Left cardiac atrium (tissue), 4 donors: ENCODE measurements around the gene TBCCD1. TPM values are rescaled to one million over a fixed set of nuclear protein-coding genes. Genes with fewer than 3 reads are reported as not detected.
"Not testable (repeated sequence)": the region's sequence is repeated elsewhere in the genome, so short reads cannot be mapped to it uniquely, and the experiment has no call there.

Experiments used
- ATAC-seq, 2 donors: fragments of 200-7000 bp; cut with Tn5 transposase; one replicate each; pipeline ENCODE4 v1.9.1; 2020; ENCODE audit warnings: mild to moderate bottlenecking in 2 of 2, moderate library complexity in 2 of 2
- DNase-seq: peaks from one replicate; pipeline ENCODE4 v3.0.0-alpha.2; 2020
- intact Hi-C, 2 donors: fragments of 100-400 bp; cut with DNase I; formaldehyde crosslinking; loops; one replicate each; pipeline versions ENCODE4 v1.14.1 to v1.15.1; 2022 to 2023
- total RNA-seq, 2 donors: library from RNA; stranded (reverse); fragmentation: NEBNext Ultra II Directional; extraction: Animal tissue kit (Norgen Biotek cat#: 25700); gene quantifications; one replicate each; pipeline ENCODE4 v1.2.1, GENCODE V29; 2021
- donor health status: DM: no; HTN: yes; CAD: no.
- donor health status: DM: no; HTN: yes; CAD: no; lungs with severe emphysema.
- donor health status: DM: yes; HTN: yes; CAD: no.
- donor health status: Dilated cardiomyopathy.

The TBCCD1 gene
- total RNA-seq, 2 donors from 2014 or later: 6.8 to 7.8 TPM

DNA sequence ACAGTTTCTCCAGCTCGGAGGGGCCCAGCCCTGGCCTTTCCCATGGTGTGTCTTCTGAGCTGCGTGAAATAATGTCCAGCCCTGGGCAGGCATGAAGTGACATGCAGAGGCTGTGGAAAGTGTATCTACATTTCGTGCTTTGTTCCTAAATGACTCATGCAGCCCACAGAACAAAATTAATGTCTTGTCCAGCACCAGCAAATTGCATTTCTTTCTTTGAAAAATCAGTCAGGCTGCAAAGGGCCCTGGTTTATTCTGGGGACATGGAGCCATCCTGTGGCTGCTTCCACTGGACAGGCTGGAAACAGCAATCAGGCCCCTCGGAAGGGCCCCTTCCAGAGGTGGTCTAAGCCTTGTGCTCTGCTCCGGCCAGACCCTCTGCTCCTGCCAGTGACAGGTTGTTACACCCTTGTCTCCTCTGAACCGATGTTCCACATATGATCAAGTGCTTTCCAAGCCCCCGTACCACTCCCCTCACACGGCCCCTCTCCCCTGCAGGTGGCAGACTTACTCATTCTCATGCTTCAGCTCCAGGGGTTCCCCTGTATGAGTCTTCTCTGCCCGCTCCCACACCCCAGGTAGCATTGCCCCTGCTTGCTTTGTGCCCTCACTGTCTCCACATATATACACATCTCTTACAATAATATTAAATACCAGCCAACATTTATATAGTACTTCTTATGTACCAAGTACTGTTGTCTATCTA lies 56.6 kb downstream of the TBCCD1 start:
- intact Hi-C loops: no loop called here
- ATAC-seq: no peak

DNA sequence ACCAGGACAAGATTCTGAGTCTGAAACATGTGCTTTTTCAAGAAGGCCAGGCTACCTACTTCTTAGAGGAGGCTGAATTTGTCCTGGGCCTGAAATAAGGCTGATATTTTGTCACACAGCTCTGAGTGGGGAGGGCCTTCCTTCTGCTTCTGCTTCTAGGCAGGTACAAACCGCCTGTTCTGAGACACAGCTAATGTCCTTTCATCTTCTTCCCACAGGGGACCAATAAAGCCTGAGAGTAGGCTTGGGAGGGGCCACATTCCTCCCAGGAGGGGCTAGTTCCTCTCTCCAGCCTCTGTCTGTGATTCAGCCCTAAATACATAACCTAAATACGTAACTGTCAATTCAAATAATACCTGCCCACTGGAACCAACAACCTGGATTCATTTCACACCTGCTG lies 57.7 kb downstream of the TBCCD1 start:
- intact Hi-C loops: no loop called here
- no peak for DNase-seq
- ATAC-seq: no peak

More for the DNA sequence above, 56.6 kb downstream of the TBCCD1 start:
- DNase-seq: no peak

DNA sequence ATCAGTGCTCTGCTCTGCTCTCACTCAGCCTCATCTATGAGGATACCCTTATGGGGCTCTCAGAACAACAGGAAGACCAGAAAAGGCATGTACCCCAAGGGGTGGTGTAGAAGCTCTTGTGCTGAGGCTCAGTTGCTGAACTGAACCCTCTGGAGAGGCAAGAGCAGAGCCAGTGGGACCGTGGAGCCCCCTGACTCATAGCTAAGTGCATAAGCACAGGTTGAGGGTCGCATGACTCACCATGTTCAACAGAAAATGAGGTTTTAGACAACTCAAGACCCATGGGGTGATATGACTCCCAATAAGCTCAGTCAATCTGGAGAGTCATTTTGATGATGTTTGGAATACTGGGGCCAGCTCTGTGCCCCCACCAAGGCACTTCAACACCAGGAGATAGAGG lies 60.3 kb downstream of the TBCCD1 start:
- intact Hi-C loops: no loop called here
- ATAC-seq (no peak), DNase-seq (no peak)

DNA sequence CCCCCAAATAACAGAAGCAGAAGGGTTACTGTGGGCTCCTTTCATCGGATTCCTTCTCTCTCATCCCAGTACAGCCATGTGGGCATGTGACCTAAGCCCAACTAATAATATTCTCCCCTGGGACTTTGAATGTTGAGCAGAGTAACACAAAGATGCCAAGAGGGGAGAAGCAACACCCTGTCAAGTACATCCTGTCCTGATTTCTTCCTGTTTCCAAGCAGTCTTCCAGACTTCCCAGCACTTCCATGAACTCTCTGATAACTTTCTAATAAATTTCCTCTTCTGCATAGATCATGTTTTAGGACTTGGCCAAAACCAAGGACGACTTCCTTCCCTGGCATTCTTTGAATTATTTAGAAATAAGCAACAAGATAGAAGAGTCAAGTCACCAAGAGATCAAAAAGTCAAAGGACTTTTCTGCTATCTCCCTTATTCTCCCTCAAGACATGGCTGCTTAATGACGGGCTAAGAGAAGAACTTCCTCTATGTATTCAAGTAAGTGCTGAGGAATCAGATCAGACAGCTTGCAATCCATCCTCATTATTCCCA lies 60.9 kb downstream of the TBCCD1 start:
- intact Hi-C loops: no loop called here
- ATAC-seq: no peak
- DNase-seq: no peak

DNA sequence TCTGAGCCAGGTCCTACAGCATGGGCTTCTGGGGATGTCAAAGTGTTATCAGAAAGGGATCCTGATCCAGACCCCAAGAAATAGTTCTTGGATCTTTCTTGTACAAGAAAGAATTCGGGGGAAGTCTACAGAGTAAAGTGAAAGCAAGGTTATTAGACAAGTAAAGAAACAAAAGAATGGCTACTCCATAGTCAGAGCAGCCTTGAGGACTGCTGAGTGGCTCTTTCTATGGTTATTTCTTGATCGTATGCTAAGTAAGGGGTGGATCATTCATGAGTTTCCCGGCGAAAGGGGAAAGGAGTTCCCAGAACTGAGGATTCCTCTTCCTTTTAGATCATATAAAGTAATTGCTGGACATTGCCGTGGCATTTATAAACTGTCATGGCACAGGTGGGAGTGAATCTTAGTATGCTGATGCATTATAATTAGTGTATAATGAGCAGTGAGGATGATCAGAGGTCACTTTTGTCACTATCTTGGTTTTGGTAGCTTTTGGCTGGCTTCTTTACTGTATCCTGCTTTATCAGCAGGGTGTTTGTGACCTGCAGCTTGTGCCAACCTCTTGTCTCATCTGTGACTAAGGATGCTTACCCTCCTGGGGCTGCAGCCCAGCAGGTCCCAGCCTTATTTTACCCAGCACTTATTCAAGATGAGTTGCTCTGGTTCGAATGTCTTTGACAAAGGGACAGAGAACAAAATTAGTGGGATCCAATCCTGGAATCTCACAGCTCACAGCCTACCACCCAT lies 64.0 kb downstream of the TBCCD1 start:
- ATAC-seq (peak in 1 of 2 donors; percentile 77), DNase-seq (no peak)
- intact Hi-C loops: no loop called here

DNA sequence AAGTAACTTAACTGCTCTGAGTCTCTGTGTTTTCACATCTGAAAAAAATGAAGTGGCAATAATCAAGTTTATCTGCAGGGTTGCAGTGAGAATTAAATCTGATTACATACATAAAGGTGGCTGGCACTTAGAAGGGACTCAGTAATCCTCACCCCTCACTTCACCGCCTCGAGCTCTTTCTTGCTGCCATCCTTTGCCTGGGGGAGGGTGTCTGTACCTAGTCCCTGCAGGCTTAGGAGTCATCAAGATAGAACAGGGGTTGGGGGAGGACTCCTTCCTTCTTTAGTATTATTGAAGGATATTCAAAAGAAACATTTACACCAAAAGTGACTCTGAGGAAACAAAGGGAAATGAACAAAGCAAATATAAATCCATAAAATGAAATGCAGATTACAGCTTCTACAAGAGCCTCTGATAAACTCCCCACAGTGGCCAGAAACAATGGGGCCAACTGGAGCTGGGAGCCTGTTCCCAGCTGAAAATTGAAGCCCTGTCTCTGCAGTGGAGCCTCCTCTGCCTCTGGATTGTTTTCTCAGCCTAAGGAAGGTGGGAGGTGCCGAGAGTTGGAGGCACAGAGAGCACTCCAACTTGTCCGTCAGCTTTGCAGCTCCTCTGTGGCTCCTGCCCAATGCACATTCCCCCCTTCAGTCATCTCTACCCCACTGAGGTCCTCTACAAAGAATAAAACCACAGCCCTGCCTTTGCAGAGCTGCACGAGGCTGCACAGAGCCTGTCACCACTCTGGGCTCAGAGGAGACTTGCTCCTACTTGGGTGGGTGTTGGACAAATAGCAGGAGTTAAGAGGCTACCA lies 64.8 kb downstream of the TBCCD1 start:
- peak; percentile 41 to 62 for ATAC-seq
- no peak for DNase-seq
- intact Hi-C loops: no loop called here

DNA sequence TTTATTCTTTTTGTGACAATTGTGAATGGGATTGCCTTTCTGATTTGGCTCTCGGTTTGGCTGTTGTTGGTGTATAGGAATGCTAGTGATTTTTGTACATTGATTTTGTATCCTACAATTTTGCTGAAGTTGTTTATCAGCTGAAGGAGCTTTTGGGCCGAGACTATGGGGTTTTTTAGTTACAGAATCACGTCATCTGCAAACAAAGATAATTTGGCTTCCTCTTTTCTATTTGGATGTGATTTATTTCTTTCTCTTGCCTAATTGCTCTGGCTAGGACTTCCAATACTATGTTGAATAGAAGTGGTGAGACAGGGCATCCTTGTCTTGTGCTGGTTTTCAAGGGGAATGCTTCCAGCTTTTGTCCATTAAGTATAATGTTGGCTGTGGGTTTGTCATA lies 67.2 kb downstream of the TBCCD1 start:
- intact Hi-C loops, DNase-seq, ATAC-seq: not testable (repeated sequence)

DNA sequence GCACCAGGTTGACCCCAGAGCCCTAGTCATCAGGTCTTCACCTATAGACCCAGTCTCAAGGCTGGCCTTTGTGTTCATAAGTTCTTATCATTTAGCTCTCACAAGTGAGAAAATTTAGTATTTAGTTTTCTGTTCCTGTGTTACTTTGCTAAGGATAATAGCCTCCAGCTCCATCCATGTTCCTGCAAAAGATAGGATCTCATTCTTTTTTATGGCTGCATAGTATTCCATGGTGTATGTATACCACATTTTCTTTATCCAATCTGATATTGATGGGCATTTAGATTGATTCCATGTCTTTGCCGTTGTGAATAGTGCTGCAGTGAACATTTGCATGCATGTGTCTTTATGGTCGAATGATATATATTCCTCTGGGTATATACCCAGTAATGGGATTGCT lies 69.1 kb downstream of the TBCCD1 start:
- DNase-seq, intact Hi-C loops, ATAC-seq: not testable (repeated sequence)

DNA sequence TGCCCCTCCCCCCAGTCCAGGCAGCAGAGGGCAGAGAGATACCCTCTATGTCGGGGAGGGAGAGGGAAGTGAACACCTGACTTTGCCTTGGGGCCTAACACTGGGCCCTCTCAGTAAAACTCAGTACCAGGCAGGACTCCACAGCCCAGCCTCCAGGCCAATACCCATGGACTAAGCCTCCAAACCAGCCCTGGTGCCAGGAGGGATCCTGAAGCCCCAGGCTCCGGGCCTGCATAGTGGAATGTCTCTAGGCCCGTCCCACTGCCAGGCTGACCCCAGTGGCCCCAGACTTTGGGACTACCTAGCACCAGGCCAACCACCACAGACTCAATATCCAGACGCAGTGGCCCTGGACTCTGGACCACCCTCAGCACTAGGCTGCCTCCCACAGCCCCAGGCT lies 69.5 kb downstream of the TBCCD1 start:
- intact Hi-C loops: no loop called here
- DNase-seq (no peak), ATAC-seq (no peak)

DNA sequence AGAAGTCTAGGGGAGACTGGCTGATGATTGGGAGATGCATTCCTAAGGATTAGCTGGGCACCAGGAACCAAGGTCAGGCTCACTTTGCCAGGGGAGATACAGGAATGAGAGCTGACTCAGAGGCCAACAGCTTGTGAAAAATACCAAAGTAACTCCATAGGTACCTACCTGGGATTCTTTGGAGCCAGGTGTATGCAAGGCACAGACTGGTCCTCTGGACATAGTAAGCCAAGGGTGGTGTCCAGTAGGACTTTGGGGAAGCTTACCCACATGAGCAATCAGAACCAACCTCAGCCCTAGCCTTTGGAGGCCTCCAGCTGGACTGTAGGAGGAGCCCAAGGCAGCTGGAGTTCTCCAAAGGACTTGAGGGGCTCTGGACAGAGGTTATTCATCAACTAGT lies 70.5 kb downstream of the TBCCD1 start:
- no peak for ATAC-seq
- no peak for DNase-seq
- intact Hi-C loops: no loop called here

Other genes with a start within 250 kb of the TBCCD1 start
- gene DGKG, start 205.1 kb downstream of the TBCCD1 start, total RNA-seq: 10 to 100 TPM; 13.3 to 23.4 TPM
- 1 to 10 TPM in 1 of 2 donors, under 1 TPM in 1; 0.94 to 2.0 TPM for gene CRYGS, start 23.0 kb downstream of the TBCCD1 start, total RNA-seq
- gene DNAJB11, start 3.4 kb upstream of the TBCCD1 start, total RNA-seq: 10 to 100 TPM; 43.6 to 52.8 TPM
- gene AHSG, start 45.7 kb upstream of the TBCCD1 start, total RNA-seq: under 1 TPM; 0.13 to 0.15 TPM
- not detected for gene FETUB, start 73.1 kb upstream of the TBCCD1 start, total RNA-seq
- gene HRG, start 98.7 kb upstream of the TBCCD1 start, total RNA-seq: under 1 TPM in 1 of 2 donors, not detected in 1; 0.16 TPM
- under 1 TPM; 0.21 to 0.24 TPM for gene KNG1, start 150.0 kb upstream of the TBCCD1 start, total RNA-seq
- 100 to 1,000 TPM; 260 to 342 TPM for gene EIF4A2, start 216.2 kb upstream of the TBCCD1 start, total RNA-seq
- gene RFC4, start 239.1 kb upstream of the TBCCD1 start, total RNA-seq: 10 to 100 TPM in 1 of 2 donors, 1 to 10 TPM in 1; 9.6 to 12.0 TPM